ENCODE results near the gene GANC. TPM values are rescaled to one million over a fixed set of nuclear protein-coding genes. Genes with fewer than 3 reads are reported as not detected.

The GANC gene
- total RNA-seq, 1 experiment from 2014 or later: 15.8 TPM

GRCh38 chr15:42367041-42367440 is 94.0 kb downstream of the GANC start:
- no peaks in the 10 kb centered on the region for H3K9me3 ChIP-seq (ENCODE audit: control insufficient read depth, low read depth, low read length)
- no peaks in the 10 kb centered on the region for H4K20me1 ChIP-seq (ENCODE audit: control insufficient read depth, insufficient read depth, insufficient read length)
- Mint-ChIP-seq H3K4me1 (peaks cover 12 to 23% of the 10 kb centered on the region in 2 experiments), H3K4me3 (no peak overlapping the region), H3K9me3 (peaks cover 18 to 19% of the 10 kb centered on the region in 2 experiments), H3K36me3 (ENCODE audit: insufficient read depth in 1 of 3, low read depth in 3 of 3) (peaks cover 8 to 16% (median 12%) of the 10 kb centered on the region in 3 experiments; a peak in 6 of 7 replicates), H3K27ac (0 out of 7 replicates have a peak overlapping the region, but pooled peaks of 1 of the 3 experiments have one; percentile 17), H3K27me3 (ENCODE audit: low read depth) (peaks cover 18% of the 10 kb centered on the region)
- H2BK20ac ChIP-seq (ENCODE audit: low read depth, low read length, poor library complexity, severe bottlenecking): no peak overlapping the region
- H2BK15ac ChIP-seq (ENCODE audit: low read depth, low read length): no peak overlapping the region
- TF ChIP-seq, protein P1, sequence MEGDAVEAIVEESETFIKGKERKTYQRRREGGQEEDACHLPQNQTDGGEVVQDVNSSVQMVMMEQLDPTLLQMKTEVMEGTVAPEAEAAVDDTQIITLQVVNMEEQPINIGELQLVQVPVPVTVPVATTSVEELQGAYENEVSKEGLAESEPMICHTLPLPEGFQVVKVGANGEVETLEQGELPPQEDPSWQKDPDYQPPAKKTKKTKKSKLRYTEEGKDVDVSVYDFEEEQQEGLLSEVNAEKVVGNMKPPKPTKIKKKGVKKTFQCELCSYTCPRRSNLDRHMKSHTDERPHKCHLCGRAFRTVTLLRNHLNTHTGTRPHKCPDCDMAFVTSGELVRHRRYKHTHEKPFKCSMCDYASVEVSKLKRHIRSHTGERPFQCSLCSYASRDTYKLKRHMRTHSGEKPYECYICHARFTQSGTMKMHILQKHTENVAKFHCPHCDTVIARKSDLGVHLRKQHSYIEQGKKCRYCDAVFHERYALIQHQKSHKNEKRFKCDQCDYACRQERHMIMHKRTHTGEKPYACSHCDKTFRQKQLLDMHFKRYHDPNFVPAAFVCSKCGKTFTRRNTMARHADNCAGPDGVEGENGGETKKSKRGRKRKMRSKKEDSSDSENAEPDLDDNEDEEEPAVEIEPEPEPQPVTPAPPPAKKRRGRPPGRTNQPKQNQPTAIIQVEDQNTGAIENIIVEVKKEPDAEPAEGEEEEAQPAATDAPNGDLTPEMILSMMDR (conservative IDR thresholded peaks at IDR 0.05): no peak
- DNase-seq: no peak
- H3K9ac ChIP-seq (ENCODE audit: extremely low read depth, insufficient read length, low read length): no peak overlapping the region
- no peak overlapping the region for H3K4ac ChIP-seq (ENCODE audit: low read depth, low read length)
- no peak overlapping the region for H2BK120ac ChIP-seq (ENCODE audit: low read depth, low read length, poor library complexity, severe bottlenecking)
- no peak overlapping the region for H3K23ac ChIP-seq (ENCODE audit: insufficient read length, low read depth, low read length)
- H3K4me2 ChIP-seq (ENCODE audit: insufficient read depth, insufficient read length, low read length): no peak overlapping the region
- no peaks in the 10 kb centered on the region for H3K23me2 ChIP-seq (ENCODE audit: insufficient read length, low read depth, low read length, poor library complexity, severe bottlenecking)
- no peaks in the 10 kb centered on the region for H3K79me1 ChIP-seq (ENCODE audit: insufficient read depth, low read depth, low read length, poor library complexity, severe bottlenecking)
- no peak overlapping the region for H3K14ac ChIP-seq (ENCODE audit: insufficient read depth, low read length)
- H3K79me2 ChIP-seq (ENCODE audit: insufficient read depth, low read length): no peaks in the 10 kb centered on the region
- WGBS (ENCODE audit: extremely low coverage, insufficient read length, low lambda C conversion rate): no CpG with 5 or more reads among the region's 5 CpGs
- no peak overlapping the region for H2BK12ac ChIP-seq (ENCODE audit: insufficient read length, low read depth, low read length)
- H3T11ph ChIP-seq (ENCODE audit: low read length): no peak overlapping the region
- H3K4me1 ChIP-seq (ENCODE audit: insufficient read depth, low read length): peaks cover 14% of the 10 kb centered on the region; the same call in 1 of the 2 replicates
- no peak overlapping the region for H3K18ac ChIP-seq (ENCODE audit: insufficient read length, low read depth, low read length)
- H3K27ac ChIP-seq (ENCODE audit: insufficient read length, low read depth, low read length): no peak overlapping the region
- H2BK5ac ChIP-seq (ENCODE audit: insufficient read length, low read length): no peak overlapping the region
- no peak overlapping the region for H4K5ac ChIP-seq (ENCODE audit: insufficient read length, low read depth, low read length)
- no peak overlapping the region for H2AK5ac ChIP-seq (ENCODE audit: insufficient read length, low read length)
- no peak overlapping the region for H3K56ac ChIP-seq (ENCODE audit: insufficient read length, low read depth, low read length)
- no peak overlapping the region for H2AFZ ChIP-seq (ENCODE audit: low read length)
- no peak overlapping the region for H4K8ac ChIP-seq (replicated peaks; ENCODE audit: insufficient read length, low read depth, low read length)
- H3K27me3 ChIP-seq (ENCODE audit: insufficient read depth, low read length): no peaks in the 10 kb centered on the region; the same call in 1 of the 2 replicates
- no peak overlapping the region for H4K91ac ChIP-seq (ENCODE audit: insufficient read length, low read depth, low read length)
